VCaP (cell line): Measurements from ENCODE around the gene PTGES2.

ENCODE experiments used
- H3K27ac ChIP-seq: fragments of 450-650 bp; 2 replicates; pipeline ENCODE4 v1.5.1; 2017
- CTCF ChIP-seq: fragments of 450-650 bp; conservative IDR thresholded peaks from 2 replicates; pipeline ENCODE4 v1.5.1; 2017; ENCODE audit warnings: mild to moderate bottlenecking, moderate library complexity

Gene PTGES2

GRCh38 chr9:128167209-128167608 is 39.7 kb upstream of the PTGES2 start:
- TF ChIP-seq CTCF: no peak
- H3K27ac ChIP-seq: no peak overlapping the region

DNA sequence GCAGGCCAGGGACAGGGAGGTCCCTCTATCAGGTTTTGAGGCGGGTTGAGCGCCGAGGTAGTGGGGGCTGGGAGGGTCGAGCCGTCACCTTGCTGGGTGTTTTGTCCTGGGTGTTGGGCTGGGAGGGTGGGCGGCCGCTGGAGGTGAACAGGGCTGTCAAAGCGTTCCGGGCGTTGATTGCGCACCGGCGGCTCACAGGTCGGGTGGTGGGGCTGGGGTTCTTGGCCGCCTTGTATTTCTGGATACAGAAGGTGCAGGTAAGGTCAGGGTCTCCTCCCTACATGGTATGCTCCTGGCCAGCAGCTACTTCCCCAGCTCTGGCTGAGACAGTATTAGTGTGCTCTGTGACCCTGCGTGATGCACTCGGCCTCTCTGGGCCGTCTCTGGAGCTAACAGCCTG is 38.6 kb upstream of the PTGES2 start:
- H3K27ac ChIP-seq: no peak overlapping the region
- TF ChIP-seq CTCF: no peak

DNA sequence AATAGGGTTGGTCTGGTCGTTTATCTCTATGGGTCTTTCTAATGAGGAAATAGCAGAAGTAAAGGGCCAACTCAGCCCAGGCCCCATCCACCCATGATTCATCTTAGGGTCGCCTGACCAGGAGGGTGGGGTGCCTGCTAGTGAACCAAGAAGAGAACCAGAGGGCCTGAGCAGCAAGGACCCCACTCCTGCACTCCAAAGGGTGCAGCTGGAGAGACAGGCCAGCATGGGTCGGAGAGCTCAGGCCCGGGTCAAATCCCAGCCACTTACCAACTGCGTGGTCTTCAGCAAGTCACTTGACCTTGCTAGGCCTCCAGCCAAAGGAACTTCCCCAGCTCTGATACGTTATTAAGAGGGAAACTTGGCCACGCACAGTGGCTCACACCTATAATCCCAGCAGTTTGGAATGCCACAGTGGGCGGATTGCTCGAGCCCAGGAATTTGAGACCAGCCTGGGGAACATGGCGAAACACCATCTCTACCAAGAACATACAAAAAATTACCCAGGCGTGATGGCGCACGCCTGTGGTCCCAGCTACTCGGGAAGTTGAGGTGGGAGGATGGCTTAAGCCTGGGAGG is 36.9 kb upstream of the PTGES2 start:
- no peak overlapping the region for H3K27ac ChIP-seq
- TF ChIP-seq CTCF: no peak

- no peak for TF ChIP-seq CTCF
- H3K27ac ChIP-seq: no peak overlapping the region
Observed at GRCh38 chr9:128163523-128164306, 36.2 kb upstream of the PTGES2 start.

DNA sequence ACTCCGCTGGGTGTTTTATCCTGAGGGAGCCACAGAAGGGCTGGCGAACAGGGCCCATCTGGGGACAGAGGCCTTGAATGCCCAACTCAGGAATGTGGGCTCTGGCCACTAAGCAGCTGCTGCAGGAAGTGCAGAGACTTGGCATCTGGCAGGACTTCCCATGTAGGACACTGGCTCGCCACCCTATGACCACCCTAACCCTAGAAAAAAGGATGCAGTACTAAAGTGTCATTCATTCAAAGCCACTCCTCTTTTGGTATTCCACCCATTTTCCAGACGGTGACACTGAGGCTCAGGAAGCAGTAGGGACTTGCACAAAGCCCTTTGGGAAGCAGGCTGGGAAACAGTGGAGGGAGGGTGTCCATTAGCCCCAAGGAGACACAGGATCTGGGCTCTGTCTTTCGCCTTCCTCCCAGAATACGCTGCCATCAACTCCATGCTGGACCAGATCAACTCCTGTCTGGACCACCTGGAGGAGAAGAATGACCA is 35.5 kb upstream of the PTGES2 start:
- H3K27ac ChIP-seq: no peak overlapping the region
- TF ChIP-seq CTCF: no peak

- no peak overlapping the region for H3K27ac ChIP-seq
Observed at GRCh38 chr9:128162215-128163026, 34.9 kb upstream of the PTGES2 start.

More at GRCh38 chr9:128162215-128163026, 34.9 kb upstream of the PTGES2 start:
- no peak for TF ChIP-seq CTCF
